ENCODE data around the gene SNX30. TPM values are rescaled to one million over a fixed set of nuclear protein-coding genes. Genes with fewer than 3 reads are reported as not detected.

SNX30 gene
- total RNA-seq, 4 donors from 2014 or later: 5.5 to 9.4 (median 7.4) TPM

DNA sequence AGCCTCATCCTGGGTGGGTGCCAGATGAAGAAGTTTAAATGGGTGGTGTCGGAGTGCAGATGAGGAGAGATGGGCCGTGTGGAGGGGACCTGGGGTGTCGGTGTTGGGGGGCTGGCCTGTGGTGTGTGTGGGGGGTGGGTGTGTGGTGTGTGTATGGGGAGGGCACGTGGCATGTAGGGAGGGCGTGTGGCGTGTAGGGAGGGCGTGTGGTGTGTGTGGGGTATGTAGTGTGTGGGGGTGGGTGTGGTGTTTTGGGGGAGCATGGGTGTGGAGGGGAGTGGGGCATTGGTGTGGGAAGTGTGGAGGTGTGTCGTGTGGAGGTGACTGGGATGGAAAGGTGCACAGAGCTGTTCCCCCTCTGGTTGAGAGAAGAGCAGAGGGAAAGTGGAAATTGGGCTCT lies 105.6 kb downstream of the SNX30 start:
- no peaks in the 10 kb centered on the region for H3K36me3 ChIP-seq
- no peak for DNase-seq
- H3K27me3 ChIP-seq: no peaks in the 10 kb centered on the region
- no peak overlapping the region for H3K27ac ChIP-seq
- H3K9me3 ChIP-seq: no peaks in the 10 kb centered on the region
- intact Hi-C loops (cut with DNase I): no loop called here
- WGBS, 2 donors: 95 to 98% methylated on average over 8 of the region's 8 CpGs
- no peaks in the 10 kb centered on the region for H3K4me1 ChIP-seq
- no peak overlapping the region for H3K4me3 ChIP-seq (replicated peaks in 1 of 3)
- TF ChIP-seq POLR2A (IDR thresholded peaks at IDR 0.05): no peak
- TF ChIP-seq, protein P1, sequence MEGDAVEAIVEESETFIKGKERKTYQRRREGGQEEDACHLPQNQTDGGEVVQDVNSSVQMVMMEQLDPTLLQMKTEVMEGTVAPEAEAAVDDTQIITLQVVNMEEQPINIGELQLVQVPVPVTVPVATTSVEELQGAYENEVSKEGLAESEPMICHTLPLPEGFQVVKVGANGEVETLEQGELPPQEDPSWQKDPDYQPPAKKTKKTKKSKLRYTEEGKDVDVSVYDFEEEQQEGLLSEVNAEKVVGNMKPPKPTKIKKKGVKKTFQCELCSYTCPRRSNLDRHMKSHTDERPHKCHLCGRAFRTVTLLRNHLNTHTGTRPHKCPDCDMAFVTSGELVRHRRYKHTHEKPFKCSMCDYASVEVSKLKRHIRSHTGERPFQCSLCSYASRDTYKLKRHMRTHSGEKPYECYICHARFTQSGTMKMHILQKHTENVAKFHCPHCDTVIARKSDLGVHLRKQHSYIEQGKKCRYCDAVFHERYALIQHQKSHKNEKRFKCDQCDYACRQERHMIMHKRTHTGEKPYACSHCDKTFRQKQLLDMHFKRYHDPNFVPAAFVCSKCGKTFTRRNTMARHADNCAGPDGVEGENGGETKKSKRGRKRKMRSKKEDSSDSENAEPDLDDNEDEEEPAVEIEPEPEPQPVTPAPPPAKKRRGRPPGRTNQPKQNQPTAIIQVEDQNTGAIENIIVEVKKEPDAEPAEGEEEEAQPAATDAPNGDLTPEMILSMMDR (IDR thresholded peaks at IDR 0.05): no peak

- no peaks in the 10 kb centered on the region for H3K27me3 ChIP-seq
- H3K9me3 ChIP-seq: no peaks in the 10 kb centered on the region
- WGBS, 2 donors: 75 to 83% methylated on average over 13 of the region's 14 CpGs
- H3K4me3 ChIP-seq (replicated peaks in 1 of 3): no peak overlapping the region
- TF ChIP-seq POLR2A (IDR thresholded peaks at IDR 0.05): no peak
- TF ChIP-seq, protein P1 (IDR thresholded peaks at IDR 0.05): no peak
- intact Hi-C loops (cut with DNase I): no loop called here
- H3K4me1 ChIP-seq: no peaks in the 10 kb centered on the region
- H3K27ac ChIP-seq: no peak overlapping the region
- DNase-seq: no peak
- no peaks in the 10 kb centered on the region for H3K36me3 ChIP-seq
These were observed 106.3 kb downstream of the SNX30 start for GRCh38 chr9:112856843-112857242.

GRCh38 chr9:112858005-112858404 lies 107.4 kb downstream of the SNX30 start:
- H3K27ac ChIP-seq: no peak overlapping the region
- no peaks in the 10 kb centered on the region for H3K9me3 ChIP-seq

DNA sequence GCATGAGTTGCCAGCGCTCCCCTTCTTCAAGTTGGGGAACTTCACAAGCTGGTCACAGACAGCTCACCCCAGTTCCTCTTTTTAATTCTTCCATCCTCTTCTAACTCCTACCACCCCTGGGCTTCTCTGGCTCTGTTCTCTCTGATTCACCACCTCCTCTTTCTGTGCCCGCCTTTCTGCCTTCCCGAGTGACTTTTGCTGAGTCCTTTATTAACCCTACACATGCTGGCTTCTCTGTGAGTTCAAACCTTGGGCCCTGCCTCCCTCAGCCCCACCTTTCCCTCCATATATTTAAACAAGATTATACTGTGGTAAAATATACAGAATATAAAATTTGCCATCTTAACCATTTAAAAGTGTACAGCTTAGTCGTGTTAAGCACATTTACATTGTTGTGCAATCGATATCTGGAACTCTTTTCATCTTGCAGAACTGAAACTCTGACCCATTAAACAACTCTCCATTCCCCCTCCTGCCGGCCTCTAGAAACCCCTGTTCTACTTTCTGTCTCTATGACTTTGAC lies 108.1 kb downstream of the SNX30 start:
- no peaks in the 10 kb centered on the region for H3K4me1 ChIP-seq
- no peaks in the 10 kb centered on the region for H3K9me3 ChIP-seq
- no peak for DNase-seq
- H3K27ac ChIP-seq: no peak overlapping the region
- no peak for TF ChIP-seq POLR2A (IDR thresholded peaks at IDR 0.05)
- TF ChIP-seq, protein P1 (IDR thresholded peaks at IDR 0.05): no peak
- intact Hi-C loops (cut with DNase I): no loop called here
- whole genome bisulfite sequencing, 2 donors: 65 to 72% methylated on average over 6 of the region's 6 CpGs
- no peak overlapping the region for H3K4me3 ChIP-seq (replicated peaks in 1 of 3)
- no peaks in the 10 kb centered on the region for H3K36me3 ChIP-seq
- no peaks in the 10 kb centered on the region for H3K27me3 ChIP-seq

More at GRCh38 chr9:112858005-112858404, 107.4 kb downstream of the SNX30 start:
- H3K4me3 ChIP-seq (replicated peaks in 1 of 3): no peak overlapping the region
- no peaks in the 10 kb centered on the region for H3K4me1 ChIP-seq
- WGBS, 2 donors: 88 to 96% methylated on average over 6 of the region's 6 CpGs
- no peaks in the 10 kb centered on the region for H3K27me3 ChIP-seq
- intact Hi-C loops (cut with DNase I): no loop called here
- no peaks in the 10 kb centered on the region for H3K36me3 ChIP-seq
- TF ChIP-seq, protein P1 (IDR thresholded peaks at IDR 0.05): no peak
- no peak for TF ChIP-seq POLR2A (IDR thresholded peaks at IDR 0.05)
- DNase-seq: no peak

- no peaks in the 10 kb centered on the region for H3K4me1 ChIP-seq
- H3K27me3 ChIP-seq: no peaks in the 10 kb centered on the region
- intact Hi-C loops (cut with DNase I): no loop called here
- no peak overlapping the region for H3K27ac ChIP-seq
- TF ChIP-seq, protein P1 (IDR thresholded peaks at IDR 0.05): no peak
- no peak for TF ChIP-seq POLR2A (IDR thresholded peaks at IDR 0.05)
- H3K4me3 ChIP-seq (replicated peaks in 1 of 3): no peak overlapping the region
- H3K36me3 ChIP-seq: no peaks in the 10 kb centered on the region
- WGBS, 2 donors: 88% methylated on average over 1 of the region's 1 CpG
- no peak for DNase-seq
- H3K9me3 ChIP-seq: no peaks in the 10 kb centered on the region
These were observed 109.9 kb downstream of the SNX30 start for GRCh38 chr9:112860451-112860850.
